HepG2 (cell line): Measurements from ENCODE around the gene MYH9. TPM values are rescaled to one million over a fixed set of nuclear protein-coding genes. Genes with fewer than 3 reads are reported as not detected.

Experiments used
- MED1 ChIP-seq: sonication (generic); formaldehyde crosslinking; IDR thresholded peaks from 2 replicates; pipeline ENCODE4 v1.4.0; 2020; ENCODE audit warnings: missing genetic modification reagents
- POLR2A ChIP-seq, 2 experiments: IDR thresholded peaks; 2 replicates each; pipeline ENCODE4 v1.6.1; 2011; ENCODE audit warnings: low read depth in 2 of 2, low read length in 2 of 2, mild to moderate bottlenecking in 1 of 2, moderate library complexity in 1 of 2; ENCODE audit not compliant: insufficient read depth in 1 of 2
- POLR2G ChIP-seq: fragments of 200-400 bp; formaldehyde crosslinking; IDR thresholded peaks from 2 replicates; pipeline ENCODE4 v1.6.1; 2018; ENCODE audit warnings: mild to moderate bottlenecking, low read depth, low read length, moderate library complexity
- PPARG ChIP-seq: conservative IDR thresholded peaks from 2 replicates; pipeline ENCODE4 v1.6.1; 2016; ENCODE audit warnings: missing biosample characterization, missing genetic modification reagents
- SMYD3 ChIP-seq: sonication (generic); formaldehyde crosslinking; IDR thresholded peaks from 2 replicates; pipeline ENCODE4 v1.8.1; 2023; ENCODE audit warnings: mild to moderate bottlenecking, missing genetic modification reagents
- SOX5 ChIP-seq: IDR thresholded peaks from 2 replicates; pipeline ENCODE4 v1.6.1; 2016; ENCODE audit warnings: borderline replicate concordance
- SPEN ChIP-seq: sonication (generic); formaldehyde crosslinking; IDR thresholded peaks from 2 replicates; pipeline ENCODE4 v1.5.1; 2020; ENCODE audit warnings: low read depth, mild to moderate bottlenecking, missing genetic modification reagents
- YEATS4 ChIP-seq: sonication (generic); formaldehyde crosslinking; IDR thresholded peaks from 2 replicates; pipeline ENCODE4 v1.4.0; 2020; ENCODE audit warnings: missing genetic modification reagents, borderline replicate concordance
- ZKSCAN8 ChIP-seq: IDR thresholded peaks from 2 replicates; pipeline ENCODE4 v1.6.1; 2016; ENCODE audit warnings: borderline replicate concordance, missing genetic modification reagents, missing compliant biosample characterization
- ZNF557 ChIP-seq: sonication (generic); formaldehyde crosslinking; IDR thresholded peaks from 2 replicates; pipeline ENCODE4 v1.4.0; 2020; ENCODE audit warnings: missing genetic modification reagents
- polyA plus RNA-seq, 8 experiments: library from polyadenylated mRNA; depleted of rRNA in 3 of 8; stranded (reverse) in 7 of 8; unstranded in 1 of 8; fragments of >200 nt; fragmentation: Illumina TruSeq in 4 of 8; extraction: Trizol in 4 of 8; gene quantifications; 2 replicates each; pipeline versions ENCODE4 v1.2.1 to v1.2.3, GENCODE V29; 2011 to 2016; ENCODE audit warnings: low read depth in 4 of 8, missing spikeins in 1 of 8, mixed read lengths in 1 of 8; ENCODE audit not compliant: insufficient read depth in 1 of 8
- total RNA-seq, 5 experiments: library from RNA; depleted of rRNA; stranded (reverse); fragments of >200 nt; fragmentation: Illumina TruSeq; extraction: Trizol; gene quantifications; 2 replicates each; pipeline ENCODE4 v1.2.3, GENCODE V29; 2016; ENCODE audit warnings: low read depth in 1 of 5
- TF ChIP-seq, protein P1 (sequence below): sonication (generic); formaldehyde crosslinking; IDR thresholded peaks from 2 replicates; pipeline ENCODE4 v1.4.0; 2020; ENCODE audit warnings: mild to moderate bottlenecking, missing genetic modification reagents, borderline replicate concordance
- TF ChIP-seq, protein P2 (sequence below): sonication (generic); formaldehyde crosslinking; IDR thresholded peaks from 2 replicates; pipeline ENCODE4 v1.8.0; 2022; ENCODE audit warnings: mild to moderate bottlenecking, missing genetic modification reagents, moderate library complexity
- TF ChIP-seq, protein P3 (sequence below): sonication (generic); formaldehyde crosslinking; IDR thresholded peaks from 2 replicates; pipeline ENCODE4 v1.4.0; 2020; ENCODE audit warnings: mild to moderate bottlenecking, missing genetic modification reagents
- TF ChIP-seq, protein P4 (sequence below), 2 experiments: sonication (generic) in 1 of 2; formaldehyde crosslinking in 1 of 2; IDR thresholded peaks; 2 replicates each; pipeline versions ENCODE4 v1.4.0 to v1.6.1; 2018 to 2020; ENCODE audit warnings: missing genetic modification reagents in 2 of 2, borderline replicate concordance in 1 of 2, low read depth in 1 of 2, mild to moderate bottlenecking in 1 of 2, missing biosample characterization in 1 of 2
- TF ChIP-seq, protein P5 (sequence below): sonication (generic); formaldehyde crosslinking; IDR thresholded peaks from 2 replicates; pipeline ENCODE4 v1.4.0; 2020; ENCODE audit warnings: missing genetic modification reagents, mild to moderate bottlenecking, borderline replicate concordance
- TF ChIP-seq, protein P6 (sequence below): sonication (generic); formaldehyde crosslinking; IDR thresholded peaks from 2 replicates; pipeline ENCODE4 v1.4.0; 2020; ENCODE audit warnings: mild to moderate bottlenecking, missing genetic modification reagents
- TF ChIP-seq, protein P7 (sequence below): IDR thresholded peaks from 2 replicates; pipeline ENCODE4 v1.6.1; 2012; ENCODE audit warnings: low read depth, low read length, improper control_type of control experiment

MYH9 gene
- total and polyA plus RNA-seq, 2 of the 13 experiments (the other 11 are each of a cell fraction or from before 2014, with no cell fraction given) = 50.7 to 98.5 TPM

DNA sequence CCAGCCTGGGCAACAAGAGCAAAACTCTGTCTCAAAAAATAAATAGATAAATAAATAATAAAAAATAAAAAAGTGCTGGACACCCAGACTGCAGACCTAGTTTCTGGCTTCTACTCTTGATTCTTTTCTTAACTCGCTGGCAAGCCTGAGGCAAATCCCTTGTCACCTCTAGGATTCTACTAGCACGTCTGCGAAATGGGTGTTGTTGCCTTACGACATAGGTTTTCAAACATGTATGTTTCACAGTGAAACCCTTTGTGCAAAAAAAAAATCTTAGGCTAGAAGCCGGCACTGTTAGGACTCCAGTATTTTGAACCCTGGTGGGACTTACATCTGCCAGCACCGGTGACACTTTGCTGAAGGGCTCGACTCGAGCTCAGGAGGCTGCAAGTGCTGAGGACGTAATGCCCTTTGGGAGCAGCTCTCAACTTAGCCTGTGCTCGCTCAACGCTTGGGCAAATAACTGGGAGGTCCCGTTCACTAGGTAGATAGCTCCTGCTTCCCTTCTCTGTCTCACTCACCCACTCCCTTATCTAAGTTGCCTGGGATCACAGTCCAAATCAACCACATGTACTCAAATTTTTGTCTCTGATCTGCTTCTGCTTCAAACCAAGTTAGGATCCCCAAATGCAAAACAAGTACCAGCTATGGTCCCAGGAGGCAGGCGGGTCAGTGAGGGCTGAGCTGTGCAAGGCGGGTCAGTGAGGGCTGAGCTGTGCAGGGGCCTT, 34.7 kb upstream of the MYH9 start (continued):
- TF ChIP-seq, protein P1, sequence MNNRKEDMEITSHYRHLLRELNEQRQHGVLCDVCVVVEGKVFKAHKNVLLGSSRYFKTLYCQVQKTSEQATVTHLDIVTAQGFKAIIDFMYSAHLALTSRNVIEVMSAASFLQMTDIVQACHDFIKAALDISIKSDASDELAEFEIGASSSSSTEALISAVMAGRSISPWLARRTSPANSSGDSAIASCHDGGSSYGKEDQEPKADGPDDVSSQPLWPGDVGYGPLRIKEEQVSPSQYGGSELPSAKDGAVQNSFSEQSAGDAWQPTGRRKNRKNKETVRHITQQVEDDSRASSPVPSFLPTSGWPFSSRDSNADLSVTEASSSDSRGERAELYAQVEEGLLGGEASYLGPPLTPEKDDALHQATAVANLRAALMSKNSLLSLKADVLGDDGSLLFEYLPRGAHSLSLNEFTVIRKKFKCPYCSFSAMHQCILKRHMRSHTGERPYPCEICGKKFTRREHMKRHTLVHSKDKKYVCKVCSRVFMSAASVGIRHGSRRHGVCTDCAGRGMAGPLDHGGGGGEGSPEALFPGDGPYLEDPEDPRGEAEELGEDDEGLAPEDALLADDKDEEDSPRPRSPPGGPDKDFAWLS (CRISPR knock-in tag) = no peak
- TF ChIP-seq, protein P2, sequence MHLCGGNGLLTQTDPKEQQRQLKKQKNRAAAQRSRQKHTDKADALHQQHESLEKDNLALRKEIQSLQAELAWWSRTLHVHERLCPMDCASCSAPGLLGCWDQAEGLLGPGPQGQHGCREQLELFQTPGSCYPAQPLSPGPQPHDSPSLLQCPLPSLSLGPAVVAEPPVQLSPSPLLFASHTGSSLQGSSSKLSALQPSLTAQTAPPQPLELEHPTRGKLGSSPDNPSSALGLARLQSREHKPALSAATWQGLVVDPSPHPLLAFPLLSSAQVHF (CRISPR knock-in tag) = no peak
- peak; percentile 71 for TF ChIP-seq POLR2G
- TF ChIP-seq, protein P3, sequence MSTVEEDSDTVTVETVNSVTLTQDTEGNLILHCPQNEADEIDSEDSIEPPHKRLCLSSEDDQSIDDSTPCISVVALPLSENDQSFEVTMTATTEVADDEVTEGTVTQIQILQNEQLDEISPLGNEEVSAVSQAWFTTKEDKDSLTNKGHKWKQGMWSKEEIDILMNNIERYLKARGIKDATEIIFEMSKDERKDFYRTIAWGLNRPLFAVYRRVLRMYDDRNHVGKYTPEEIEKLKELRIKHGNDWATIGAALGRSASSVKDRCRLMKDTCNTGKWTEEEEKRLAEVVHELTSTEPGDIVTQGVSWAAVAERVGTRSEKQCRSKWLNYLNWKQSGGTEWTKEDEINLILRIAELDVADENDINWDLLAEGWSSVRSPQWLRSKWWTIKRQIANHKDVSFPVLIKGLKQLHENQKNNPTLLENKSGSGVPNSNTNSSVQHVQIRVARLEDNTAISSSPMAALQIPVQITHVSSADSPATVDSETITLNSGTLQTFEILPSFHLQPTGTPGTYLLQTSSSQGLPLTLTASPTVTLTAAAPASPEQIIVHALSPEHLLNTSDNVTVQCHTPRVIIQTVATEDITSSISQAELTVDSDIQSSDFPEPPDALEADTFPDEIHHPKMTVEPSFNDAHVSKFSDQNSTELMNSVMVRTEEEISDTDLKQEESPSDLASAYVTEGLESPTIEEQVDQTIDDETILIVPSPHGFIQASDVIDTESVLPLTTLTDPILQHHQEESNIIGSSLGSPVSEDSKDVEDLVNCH = no peak
- TF ChIP-seq YEATS4 (CRISPR knock-in tag) = peak; percentile 49; the same call in 1 of the 2 replicates
- peak; percentile 66 to 71 for TF ChIP-seq POLR2A (IDR thresholded peaks at IDR 0.05; ENCODE audit: insufficient read depth in 1 of 2, low read depth in 2 of 2, low read length in 2 of 2)
- TF ChIP-seq ZNF557 (CRISPR knock-in tag) = no peak
- TF ChIP-seq, protein P4, sequence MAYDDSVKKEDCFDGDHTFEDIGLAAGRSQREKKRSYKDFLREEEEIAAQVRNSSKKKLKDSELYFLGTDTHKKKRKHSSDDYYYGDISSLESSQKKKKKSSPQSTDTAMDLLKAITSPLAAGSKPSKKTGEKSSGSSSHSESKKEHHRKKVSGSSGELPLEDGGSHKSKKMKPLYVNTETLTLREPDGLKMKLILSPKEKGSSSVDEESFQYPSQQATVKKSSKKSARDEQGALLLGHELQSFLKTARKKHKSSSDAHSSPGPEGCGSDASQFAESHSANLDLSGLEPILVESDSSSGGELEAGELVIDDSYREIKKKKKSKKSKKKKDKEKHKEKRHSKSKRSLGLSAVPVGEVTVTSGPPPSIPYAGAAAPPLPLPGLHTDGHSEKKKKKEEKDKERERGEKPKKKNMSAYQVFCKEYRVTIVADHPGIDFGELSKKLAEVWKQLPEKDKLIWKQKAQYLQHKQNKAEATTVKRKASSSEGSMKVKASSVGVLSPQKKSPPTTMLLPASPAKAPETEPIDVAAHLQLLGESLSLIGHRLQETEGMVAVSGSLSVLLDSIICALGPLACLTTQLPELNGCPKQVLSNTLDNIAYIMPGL (CRISPR knock-in tag; IDR thresholded peaks at IDR 0.05; ENCODE audit: borderline replicate concordance in 1 of 2, low read depth in 1 of 2) = no peak
- TF ChIP-seq ZKSCAN8 (CRISPR knock-in tag) = peak; percentile 14; the same call in 1 of the 2 replicates
- peak; percentile 36; the same call in 1 of the 2 replicates for TF ChIP-seq SPEN
- no peak for TF ChIP-seq SMYD3 (CRISPR knock-in tag)
- peak; percentile 64 for TF ChIP-seq MED1 (CRISPR knock-in tag)
- TF ChIP-seq, protein P5, sequence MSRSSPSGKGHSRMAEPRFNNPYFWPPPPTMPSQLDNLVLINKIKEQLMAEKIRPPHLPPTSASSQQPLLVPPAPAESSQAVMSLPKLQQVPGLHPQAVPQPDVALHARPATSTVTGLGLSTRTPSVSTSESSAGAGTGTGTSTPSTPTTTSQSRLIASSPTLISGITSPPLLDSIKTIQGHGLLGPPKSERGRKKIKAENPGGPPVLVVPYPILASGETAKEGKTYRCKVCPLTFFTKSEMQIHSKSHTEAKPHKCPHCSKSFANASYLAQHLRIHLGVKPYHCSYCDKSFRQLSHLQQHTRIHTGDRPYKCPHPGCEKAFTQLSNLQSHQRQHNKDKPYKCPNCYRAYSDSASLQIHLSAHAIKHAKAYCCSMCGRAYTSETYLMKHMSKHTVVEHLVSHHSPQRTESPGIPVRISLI (CRISPR knock-in tag) = no peak; the same call in 1 of the 2 replicates
- TF ChIP-seq, protein P6, sequence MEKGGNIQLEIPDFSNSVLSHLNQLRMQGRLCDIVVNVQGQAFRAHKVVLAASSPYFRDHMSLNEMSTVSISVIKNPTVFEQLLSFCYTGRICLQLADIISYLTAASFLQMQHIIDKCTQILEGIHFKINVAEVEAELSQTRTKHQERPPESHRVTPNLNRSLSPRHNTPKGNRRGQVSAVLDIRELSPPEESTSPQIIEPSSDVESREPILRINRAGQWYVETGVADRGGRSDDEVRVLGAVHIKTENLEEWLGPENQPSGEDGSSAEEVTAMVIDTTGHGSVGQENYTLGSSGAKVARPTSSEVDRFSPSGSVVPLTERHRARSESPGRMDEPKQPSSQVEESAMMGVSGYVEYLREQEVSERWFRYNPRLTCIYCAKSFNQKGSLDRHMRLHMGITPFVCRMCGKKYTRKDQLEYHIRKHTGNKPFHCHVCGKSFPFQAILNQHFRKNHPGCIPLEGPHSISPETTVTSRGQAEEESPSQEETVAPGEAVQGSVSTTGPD = no peak
- TF ChIP-seq PPARG (CRISPR knock-in tag) = no peak; the same call in 1 of the 2 replicates
- TF ChIP-seq, protein P7, sequence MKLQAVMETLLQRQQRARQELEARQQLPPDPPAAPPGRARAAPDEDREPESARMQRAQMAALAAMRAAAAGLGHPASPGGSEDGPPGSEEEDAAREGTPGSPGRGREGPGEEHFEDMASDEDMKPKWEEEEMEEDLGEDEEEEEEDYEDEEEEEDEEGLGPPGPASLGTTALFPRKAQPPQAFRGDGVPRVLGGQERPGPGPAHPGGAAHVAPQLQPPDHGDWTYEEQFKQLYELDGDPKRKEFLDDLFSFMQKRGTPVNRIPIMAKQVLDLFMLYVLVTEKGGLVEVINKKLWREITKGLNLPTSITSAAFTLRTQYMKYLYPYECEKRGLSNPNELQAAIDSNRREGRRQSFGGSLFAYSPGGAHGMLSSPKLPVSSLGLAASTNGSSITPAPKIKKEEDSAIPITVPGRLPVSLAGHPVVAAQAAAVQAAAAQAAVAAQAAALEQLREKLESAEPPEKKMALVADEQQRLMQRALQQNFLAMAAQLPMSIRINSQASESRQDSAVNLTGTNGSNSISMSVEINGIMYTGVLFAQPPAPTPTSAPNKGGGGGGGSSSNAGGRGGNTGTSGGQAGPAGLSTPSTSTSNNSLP = 0 out of 2 replicates have a peak, but pooled peaks have one; percentile 10
- 0 out of 2 replicates have a peak, but pooled peaks have one; percentile 36 for TF ChIP-seq SOX5 (CRISPR knock-in tag)
